Gastrocnemius medialis (tissue), 4 donors: ENCODE data around the gene MAP3K6. TPM values are rescaled to one million over a fixed set of nuclear protein-coding genes. Genes with fewer than 3 reads are reported as not detected.

Source experiments
- ATAC-seq, 2 donors: fragments of 150-250 bp; one replicate each; pipeline ENCODE4 v1.9.1; 2016
- DNase-seq, 2 donors: peaks; one replicate each; pipeline ENCODE4 v3.0.0-alpha.2; 2019
- H3K27ac ChIP-seq, 4 donors: fragments of 200-600 bp; sonication (generic); 1 replicate in 1 of 4; 2 replicates in 3 of 4; pipeline ENCODE4 v1.5.1; 2016 to 2018; ENCODE audit warnings: mild to moderate bottlenecking in 2 of 4, moderate library complexity in 1 of 4
- H3K27me3 ChIP-seq, 3 donors: fragments of 200-600 bp; sonication (generic) in 2 of 3; 1 replicate in 1 of 3; 2 replicates in 2 of 3; pipeline versions ENCODE4 v1.5.1 to v1.6.0; 2016 to 2019; ENCODE audit warnings: mild to moderate bottlenecking in 1 of 3, moderate library complexity in 1 of 3
- H3K36me3 ChIP-seq, 2 donors: fragments of 200-600 bp; sonication (generic) in 1 of 2; one replicate each; pipeline ENCODE4 v1.5.1; 2017 to 2018
- H3K4me1 ChIP-seq, 2 donors: fragments of 200-600 bp; sonication (generic) in 1 of 2; one replicate each; pipeline ENCODE4 v1.5.1; 2016 to 2017; ENCODE audit warnings: mild to moderate bottlenecking in 2 of 2
- H3K4me3 ChIP-seq, 4 donors: fragments of 200-600 bp; sonication (generic) in 3 of 4; 1 replicate in 1 of 4; 2 replicates in 3 of 4; pipeline ENCODE4 v1.5.1; 2016 to 2019; ENCODE audit warnings: mild to moderate bottlenecking in 2 of 4
- H3K9me3 ChIP-seq, 3 donors: fragments of 200-600 bp; sonication (generic) in 2 of 3; 1 replicate in 1 of 3; 2 replicates in 2 of 3; pipeline ENCODE4 v1.5.1; 2016 to 2019
- POLR2A ChIP-seq, 2 donors: fragments of 450-650 bp; IDR thresholded peaks; one replicate each; pipeline ENCODE4 v1.6.1; 2017; ENCODE audit warnings: antibody characterized with exemption in 2 of 2, mild to moderate bottlenecking in 2 of 2, moderate library complexity in 2 of 2
- in situ Hi-C, 4 donors: fragments of 200-750 bp; cut with MboI; loops; one replicate each; pipeline versions ENCODE4 v1.15.0 to v1.8.0; 2017; ENCODE audit warnings: low sequenced_read_pairs in 4 of 4
- intact Hi-C: fragments of 100-400 bp; cut with DNase I; formaldehyde crosslinking; loops from one replicate; pipeline ENCODE4 v1.15.1; 2023; ENCODE audit warnings: low total_unique reads
- total RNA-seq, 4 donors: library from RNA; depleted of rRNA; stranded (reverse); fragments of >200 nt; gene quantifications; one replicate each; pipeline versions ENCODE4 v1.1.0 to v1.2.3, GENCODE V29; 2016
- TF ChIP-seq, protein P1 (sequence below), 5 experiments: fragments of 450-650 bp in 3 of 5; fragments of 200-600 bp in 2 of 5; sonication (generic) in 2 of 5; IDR thresholded peaks in 4 of 5; conservative IDR thresholded peaks in 1 of 5; 1 replicate in 4 of 5; 2 replicates in 1 of 5; pipeline ENCODE4 v1.5.1; 2016 to 2019; ENCODE audit warnings: antibody characterized with exemption in 5 of 5, mild to moderate bottlenecking in 3 of 5, moderate library complexity in 3 of 5

The MAP3K6 gene
- total RNA-seq, 4 donors from 2014 or later = 16.5 to 29.1 (median 18.4) TPM

GRCh38 chr1:27372022-27372807 is 5.5 kb upstream of the MAP3K6 start:
- H3K9me3 ChIP-seq = no peaks in the 10 kb centered on the region
- H3K4me1 ChIP-seq = peaks cover 9 to 14% of the 10 kb centered on the region in 2 donors
- TF ChIP-seq, protein P1, sequence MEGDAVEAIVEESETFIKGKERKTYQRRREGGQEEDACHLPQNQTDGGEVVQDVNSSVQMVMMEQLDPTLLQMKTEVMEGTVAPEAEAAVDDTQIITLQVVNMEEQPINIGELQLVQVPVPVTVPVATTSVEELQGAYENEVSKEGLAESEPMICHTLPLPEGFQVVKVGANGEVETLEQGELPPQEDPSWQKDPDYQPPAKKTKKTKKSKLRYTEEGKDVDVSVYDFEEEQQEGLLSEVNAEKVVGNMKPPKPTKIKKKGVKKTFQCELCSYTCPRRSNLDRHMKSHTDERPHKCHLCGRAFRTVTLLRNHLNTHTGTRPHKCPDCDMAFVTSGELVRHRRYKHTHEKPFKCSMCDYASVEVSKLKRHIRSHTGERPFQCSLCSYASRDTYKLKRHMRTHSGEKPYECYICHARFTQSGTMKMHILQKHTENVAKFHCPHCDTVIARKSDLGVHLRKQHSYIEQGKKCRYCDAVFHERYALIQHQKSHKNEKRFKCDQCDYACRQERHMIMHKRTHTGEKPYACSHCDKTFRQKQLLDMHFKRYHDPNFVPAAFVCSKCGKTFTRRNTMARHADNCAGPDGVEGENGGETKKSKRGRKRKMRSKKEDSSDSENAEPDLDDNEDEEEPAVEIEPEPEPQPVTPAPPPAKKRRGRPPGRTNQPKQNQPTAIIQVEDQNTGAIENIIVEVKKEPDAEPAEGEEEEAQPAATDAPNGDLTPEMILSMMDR (IDR thresholded peaks at IDR 0.05 in 4 of 5, conservative IDR thresholded peaks at IDR 0.05 in 1 of 5) = no peak
- TF ChIP-seq POLR2A (IDR thresholded peaks at IDR 0.05) = no peak
- H3K27me3 ChIP-seq = no peaks in the 10 kb centered on the region
- no peak overlapping the region for H3K4me3 ChIP-seq
- no peak for DNase-seq
- intact Hi-C loops = no loop called here
- in situ Hi-C loops = no loop called here
- no peaks in the 10 kb centered on the region for H3K36me3 ChIP-seq
- no peak for ATAC-seq
- no peak overlapping the region for H3K27ac ChIP-seq

DNA sequence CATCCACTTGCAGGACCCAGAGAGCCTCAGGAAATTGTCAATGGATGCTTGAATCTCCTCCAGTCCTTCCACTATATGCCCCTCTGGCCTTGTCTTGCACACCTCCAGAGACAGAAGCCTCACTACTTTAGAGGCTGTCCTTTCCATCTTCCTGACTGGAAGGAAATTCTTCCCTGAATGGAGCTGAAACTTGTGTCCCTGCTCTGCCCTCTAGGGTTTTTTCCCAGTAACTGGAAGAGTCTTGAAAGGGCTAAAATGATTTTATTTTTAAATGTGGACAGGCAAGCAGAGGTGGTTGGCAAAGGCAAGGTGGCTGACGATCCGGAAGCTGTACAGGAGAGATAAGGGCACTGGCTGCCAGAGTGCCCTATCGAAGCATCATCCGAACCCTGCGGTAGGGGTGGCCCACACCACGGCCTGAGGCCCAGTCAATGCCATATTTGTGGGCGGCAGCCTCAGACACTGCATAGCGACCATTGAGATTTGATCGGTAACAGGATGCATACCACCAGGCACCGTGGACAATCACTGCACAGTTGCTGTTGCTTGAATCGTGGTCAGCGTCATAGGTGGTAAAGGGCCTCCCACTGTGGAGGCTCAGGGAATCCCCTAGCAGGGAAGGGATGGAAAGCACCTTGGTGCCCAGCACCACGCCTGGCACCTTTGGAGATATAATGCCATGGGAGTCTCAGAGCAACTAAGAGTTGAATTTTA is 2.3 kb upstream of the MAP3K6 start:
- ATAC-seq (no peak), DNase-seq (no peak)
- intact Hi-C loops (no loop called here), in situ Hi-C loops (no loop called here)
- no peaks in the 10 kb centered on the region for H3K27me3 ChIP-seq
- H3K9me3 ChIP-seq = no peaks in the 10 kb centered on the region
- TF ChIP-seq POLR2A (IDR thresholded peaks at IDR 0.05) = no peak
- TF ChIP-seq, protein P1 (IDR thresholded peaks at IDR 0.05 in 4 of 5, conservative IDR thresholded peaks at IDR 0.05 in 1 of 5) = no peak
- H3K4me1 ChIP-seq = peaks cover 22 to 23% of the 10 kb centered on the region in 2 donors
- H3K27ac ChIP-seq = peak overlapping the region in 1 of 4 donors; percentile 8
- H3K4me3 ChIP-seq = no peak overlapping the region
- no peaks in the 10 kb centered on the region for H3K36me3 ChIP-seq

DNA sequence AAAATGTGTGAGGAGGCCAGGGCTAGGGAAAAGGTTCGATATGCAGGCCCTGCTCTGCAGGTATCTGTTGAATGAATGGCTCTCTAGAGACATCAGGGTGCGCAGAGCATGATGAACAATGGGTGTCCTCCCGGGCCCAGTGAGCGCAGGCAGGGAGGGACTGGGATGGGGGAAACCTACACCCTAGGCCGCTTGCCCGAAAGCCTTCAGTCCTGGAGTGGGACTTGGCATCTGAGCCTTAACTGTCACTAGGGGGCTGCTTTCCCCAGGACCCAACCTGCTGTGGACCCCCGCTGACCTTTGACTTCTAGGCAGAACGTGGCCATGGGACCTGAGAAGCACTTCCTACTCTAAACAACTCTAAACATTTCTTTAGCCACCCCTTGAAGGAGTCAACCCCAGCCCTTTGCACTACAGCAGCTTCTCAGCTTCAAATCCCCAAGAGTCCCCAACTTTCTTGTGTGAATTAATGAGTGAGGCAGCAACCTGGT is 444 bp upstream of the MAP3K6 start:
- Histone ChIP-seq H3K4me1 (peaks cover 22 to 23% of the 10 kb centered on the region in 2 donors), H3K4me3 (peak overlapping the region; percentile 57 to 95 (median 80)), H3K9me3 (no peaks in the 10 kb centered on the region), H3K27me3 (no peaks in the 10 kb centered on the region), H3K36me3 (peaks cover 0 to 12% of the 10 kb centered on the region in 2 donors), H3K27ac (peak overlapping the region; percentile 91 to 99 (median 96))
- TF ChIP-seq, protein P1 (IDR thresholded peaks at IDR 0.05 in 4 of 5, conservative IDR thresholded peaks at IDR 0.05 in 1 of 5) = no peak
- no peak for TF ChIP-seq POLR2A (IDR thresholded peaks at IDR 0.05)
- in situ Hi-C loops (no loop called here), intact Hi-C loops (loop anchor here (2.0 kb wide), 2 partner anchors 22 to 66 kb away; no protein-coding TSS in a partner anchor)
- no peak for ATAC-seq
- DNase-seq = no peak

GRCh38 chr1:27366113-27366410 is 699 bp downstream of the MAP3K6 start:
- intact Hi-C loops = loop anchor here (2.0 kb wide), 2 partner anchors 23 to 65 kb away; no protein-coding TSS in a partner anchor
- no peak for TF ChIP-seq POLR2A (IDR thresholded peaks at IDR 0.05)
- TF ChIP-seq, protein P1 (IDR thresholded peaks at IDR 0.05 in 4 of 5, conservative IDR thresholded peaks at IDR 0.05 in 1 of 5) = no peak
- ATAC-seq (peak; percentile 54 to 61), DNase-seq (peak; percentile 58 to 74)
- peaks cover 0 to 24% of the 10 kb centered on the region in 2 donors for H3K36me3 ChIP-seq
- H3K4me3 ChIP-seq = peak overlapping the region; percentile 71 to 95 (median 77)
- peaks cover 22 to 23% of the 10 kb centered on the region in 2 donors for H3K4me1 ChIP-seq
- in situ Hi-C loops = no loop called here
- H3K9me3 ChIP-seq = no peaks in the 10 kb centered on the region
- H3K27me3 ChIP-seq = no peaks in the 10 kb centered on the region
- peak overlapping the region; percentile 91 to 99 (median 96) for H3K27ac ChIP-seq
